Fibroblast of skin of left quadriceps (primary cell): ENCODE data around the gene LUC7L3.
"Not testable (repeated sequence)": the region's sequence is repeated elsewhere in the genome, so short reads cannot be mapped to it uniquely, and the experiment has no call there.

Experiments
- DNase-seq, 2 experiments: peaks; one replicate each; pipeline ENCODE4 v3.0.0-alpha.2; 2013; ENCODE audit warnings: low read depth in 2 of 2

The LUC7L3 gene

GRCh38 chr17:50708050-50709000 lies 11.1 kb upstream of the LUC7L3 start:
- DNase-seq = no peak

DNA sequence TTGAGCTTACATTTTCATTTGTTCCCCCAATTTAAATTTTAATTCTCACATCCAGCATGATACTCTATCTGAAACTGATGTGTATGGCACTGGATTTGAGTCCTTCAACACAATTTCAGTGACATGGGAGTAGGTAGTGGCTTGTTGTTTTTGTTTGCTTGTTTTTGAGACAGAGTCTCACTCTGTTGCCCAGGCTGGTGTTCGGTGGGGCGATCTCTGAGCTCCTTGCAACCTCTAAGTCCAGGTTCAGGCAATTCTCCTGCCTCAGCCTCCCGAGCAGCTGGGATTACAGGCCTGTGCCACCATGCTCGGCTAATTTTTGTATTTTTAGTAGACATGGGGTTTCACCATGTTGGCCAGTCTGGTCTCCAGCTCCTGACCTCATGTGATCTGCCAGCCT lies 10.3 kb upstream of the LUC7L3 start:
- DNase-seq = not testable (repeated sequence)

- DNase-seq = no peak
Observed at GRCh38 chr17:50710025-50710424, 9.4 kb upstream of the LUC7L3 start.

- no peak for DNase-seq
Observed at GRCh38 chr17:50710650-50711049, 8.8 kb upstream of the LUC7L3 start.

GRCh38 chr17:50712641-50713040 lies 6.8 kb upstream of the LUC7L3 start:
- DNase-seq = no peak

GRCh38 chr17:50715471-50715870 lies 3.9 kb upstream of the LUC7L3 start:
- DNase-seq = no peak

GRCh38 chr17:50719924-50720794 lies 756 bp downstream of the LUC7L3 start:
- DNase-seq = no peak

GRCh38 chr17:50721194-50722010 lies 2.0 kb downstream of the LUC7L3 start:
- no peak for DNase-seq

DNA sequence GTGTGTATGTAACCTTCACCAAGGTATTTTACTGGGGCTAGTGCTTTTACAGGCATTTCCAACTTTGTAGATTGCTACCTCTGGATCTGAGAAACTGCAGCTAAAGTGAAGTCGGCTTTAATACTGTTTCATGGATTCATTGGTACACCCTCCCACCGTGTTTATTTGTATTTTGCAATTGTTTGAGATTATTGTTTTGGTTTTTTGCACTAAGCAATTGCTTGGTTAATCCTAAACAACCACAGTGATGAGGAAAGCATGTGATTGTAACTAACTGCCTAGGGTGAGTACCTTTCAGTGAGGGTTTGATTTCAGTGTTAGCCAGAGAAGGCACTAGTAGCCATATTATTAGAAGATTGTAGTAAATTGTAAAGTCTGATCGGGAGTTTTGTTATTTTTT lies 3.3 kb downstream of the LUC7L3 start:
- DNase-seq = no peak

- DNase-seq = not testable (repeated sequence)
Observed at GRCh38 chr17:50724622-50725021, 5.2 kb downstream of the LUC7L3 start.

GRCh38 chr17:50725769-50726655 lies 6.6 kb downstream of the LUC7L3 start:
- DNase-seq = no peak

GRCh38 chr17:50728112-50728429 lies 8.7 kb downstream of the LUC7L3 start:
- no peak for DNase-seq

- no peak for DNase-seq
Observed at GRCh38 chr17:50728881-50729765, 9.7 kb downstream of the LUC7L3 start.

DNA sequence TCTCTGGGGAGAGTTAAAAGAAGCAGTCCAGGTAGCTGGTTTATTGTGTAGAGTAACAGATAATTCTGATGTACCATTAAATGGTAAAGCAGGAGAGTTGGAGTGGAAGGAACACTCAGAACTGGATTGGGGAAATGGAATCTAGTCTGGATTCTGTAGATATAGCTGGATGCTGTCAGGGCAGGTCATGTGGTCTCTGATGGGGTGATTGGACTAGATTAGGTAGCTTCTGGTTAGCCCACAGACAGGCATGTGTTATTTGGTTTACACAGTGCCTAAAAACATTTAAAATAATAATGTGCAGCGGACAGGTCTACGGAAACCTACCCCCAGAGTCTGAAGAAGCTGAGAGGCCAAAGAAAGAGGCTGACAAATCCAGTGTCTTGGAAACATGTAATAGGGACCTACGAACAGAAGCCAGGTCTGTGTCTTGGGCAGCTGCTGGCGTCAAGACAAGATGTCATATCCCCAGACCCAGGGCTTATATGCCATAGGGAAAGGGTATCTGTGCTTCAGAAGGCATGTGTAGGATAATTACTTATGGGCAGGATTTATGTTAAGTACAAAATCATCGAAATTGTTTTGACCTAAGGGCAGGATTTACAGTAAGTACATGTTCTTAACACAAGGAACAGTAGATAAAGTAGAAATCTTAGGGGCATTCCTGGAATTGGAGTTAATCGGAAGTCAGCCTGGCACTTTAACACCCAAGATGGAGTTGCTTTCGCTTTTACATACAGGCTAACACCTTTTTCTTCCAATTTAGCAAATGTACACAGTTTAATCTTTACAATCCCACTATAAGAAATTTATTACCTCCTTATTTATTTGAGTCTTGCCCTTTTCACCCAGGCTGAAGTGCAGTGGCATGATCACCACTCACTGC lies 12.4 kb downstream of the LUC7L3 start:
- no peak for DNase-seq

- no peak for DNase-seq
Observed at GRCh38 chr17:50735287-50735686, 15.9 kb downstream of the LUC7L3 start.

DNA sequence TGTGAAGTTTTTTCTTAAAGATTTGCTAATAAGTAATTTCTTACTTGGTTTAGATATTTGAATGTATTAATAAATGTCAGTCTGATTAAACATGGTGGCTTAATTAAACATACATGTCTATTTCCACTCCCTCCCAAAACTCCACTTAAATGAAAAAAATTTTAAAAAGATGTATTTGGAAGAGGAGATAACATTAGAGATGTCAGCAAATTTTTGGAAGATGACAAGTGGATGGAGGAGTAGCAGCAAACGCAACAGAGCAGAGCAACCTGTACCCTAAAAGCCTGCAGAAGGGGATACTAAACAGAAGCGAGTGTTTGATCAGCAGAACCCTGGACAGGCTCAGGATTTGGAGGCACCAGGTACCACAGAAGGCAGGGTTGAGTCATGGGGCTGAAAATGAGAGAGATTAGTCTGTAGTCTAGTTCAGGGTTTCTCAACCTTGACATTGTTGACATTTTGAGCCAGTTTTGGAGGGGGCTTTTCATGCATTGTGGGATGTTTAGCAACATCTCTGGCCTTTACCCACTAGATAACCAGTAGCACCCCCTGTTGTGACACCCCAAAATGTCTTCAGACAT lies 17.8 kb downstream of the LUC7L3 start:
- no peak for DNase-seq

GRCh38 chr17:50739098-50739497 lies 19.7 kb downstream of the LUC7L3 start:
- DNase-seq = no peak

DNA sequence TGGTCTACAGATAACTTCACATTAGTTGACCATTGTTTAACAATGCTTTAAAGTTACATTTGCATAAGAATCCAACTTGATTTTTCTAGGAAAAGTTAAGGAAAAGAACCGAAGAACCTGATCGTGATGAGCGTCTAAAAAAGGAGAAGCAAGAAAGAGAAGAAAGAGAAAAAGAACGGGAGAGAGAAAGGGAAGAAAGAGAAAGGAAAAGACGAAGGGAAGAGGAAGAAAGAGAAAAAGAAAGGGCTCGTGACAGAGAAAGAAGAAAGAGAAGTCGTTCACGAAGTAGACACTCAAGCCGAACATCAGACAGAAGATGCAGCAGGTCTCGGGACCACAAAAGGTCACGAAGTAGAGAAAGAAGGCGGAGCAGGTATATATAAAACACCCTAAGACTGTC lies 26.2 kb downstream of the LUC7L3 start:
- DNase-seq = no peak

DNA sequence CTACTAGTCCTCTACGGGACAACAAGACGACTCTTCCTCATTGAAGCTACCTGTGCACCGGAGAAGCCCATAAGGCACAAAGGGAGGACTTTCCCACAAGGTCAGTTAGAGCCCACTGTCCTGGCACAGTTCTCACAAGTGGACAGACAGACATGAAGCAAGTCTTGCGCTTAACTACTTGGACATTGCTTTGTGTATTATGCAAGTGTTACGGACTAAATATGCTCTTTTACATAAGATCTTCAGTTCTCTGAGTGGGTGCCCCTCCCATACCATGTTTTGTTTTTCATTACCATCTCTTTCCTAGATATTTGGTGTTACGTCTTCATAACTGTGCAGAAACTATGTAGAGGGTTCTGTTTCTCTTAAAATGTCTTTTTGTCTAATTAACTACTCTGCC lies 29.8 kb downstream of the LUC7L3 start:
- DNase-seq = no peak
